ENCODE measurements around the gene PRLHR. TPM values are rescaled to one million over a fixed set of nuclear protein-coding genes. Genes with fewer than 3 reads are reported as not detected.

PRLHR gene
- total RNA-seq, 3 donors from 2014 or later (not counting 1 experiment from before 2014, with no cell fraction given): not detected

GRCh38 chr10:118567701-118568248 lies 27.7 kb downstream of the PRLHR start:
- H3K27me3 ChIP-seq (ENCODE audit: control insufficient read depth, insufficient read depth, low read length): no peaks in the 10 kb centered on the region
- ATAC-seq: no peak
- no peaks in the 10 kb centered on the region for H3K36me3 Mint-ChIP-seq
- H3K9me3 ChIP-seq (ENCODE audit: control insufficient read depth, insufficient read depth, low read length): no peaks in the 10 kb centered on the region
- no peaks in the 10 kb centered on the region for H3K4me1 ChIP-seq (ENCODE audit: control insufficient read depth, insufficient read depth, low read length)
- no peak overlapping the region for H3K27ac ChIP-seq (ENCODE audit: low read length)
- H3K27ac Mint-ChIP-seq: no peak overlapping the region
- no peak overlapping the region for H3K4me3 ChIP-seq (ENCODE audit: low read length)
- H3K4me1 Mint-ChIP-seq: no peaks in the 10 kb centered on the region
- no peaks in the 10 kb centered on the region for H3K9me3 Mint-ChIP-seq
- DNase-seq: no peak
- no peaks in the 10 kb centered on the region for H3K36me3 ChIP-seq (ENCODE audit: control insufficient read depth, insufficient read depth, low read length)
- intact Hi-C loops (cut with micrococcal nuclease): loop anchor here (1.0 to 5.0 kb wide), 4 partner anchors 154 to 461 kb away; partner anchors contain the start of gene NANOS1
- H3K4me3 Mint-ChIP-seq: no peak overlapping the region
- peaks cover 0 to 8% of the 10 kb centered on the region in 2 donors for H3K27me3 Mint-ChIP-seq (ENCODE audit: low read depth in 2 of 2)
- WGBS (ENCODE audit: insufficient coverage): 78% methylated on average over 11 of the region's 11 CpGs
- TF ChIP-seq CTCF (IDR thresholded peaks at IDR 0.05): no peak

GRCh38 chr10:118566911-118567310 lies 28.5 kb downstream of the PRLHR start:
- Histone ChIP-seq H3K9me3 (ENCODE audit: control insufficient read depth, insufficient read depth, low read length) (no peaks in the 10 kb centered on the region), H3K27me3 (ENCODE audit: control insufficient read depth, insufficient read depth, low read length) (no peaks in the 10 kb centered on the region), H3K4me1 (ENCODE audit: control insufficient read depth, insufficient read depth, low read length) (no peaks in the 10 kb centered on the region), H3K27ac (ENCODE audit: low read length) (no peak overlapping the region), H3K36me3 (ENCODE audit: control insufficient read depth, insufficient read depth, low read length) (no peaks in the 10 kb centered on the region), H3K4me3 (ENCODE audit: low read length) (no peak overlapping the region)
- Mint-ChIP-seq H3K4me3 (no peak overlapping the region), H3K36me3 (no peaks in the 10 kb centered on the region), H3K4me1 (no peaks in the 10 kb centered on the region), H3K9me3 (no peaks in the 10 kb centered on the region), H3K27me3 (ENCODE audit: low read depth in 2 of 2) (peaks cover under 1 to 10% of the 10 kb centered on the region in 2 donors), H3K27ac (no peak overlapping the region)
- WGBS (ENCODE audit: insufficient coverage): 86% methylated on average over 8 of the region's 8 CpGs
- DNase-seq: no peak
- TF ChIP-seq CTCF (IDR thresholded peaks at IDR 0.05): no peak
- no peak for ATAC-seq
- intact Hi-C loops (cut with micrococcal nuclease): loop anchor here (5.0 kb wide), 1 partner anchor 235 kb away; no protein-coding TSS in a partner anchor

- no peak overlapping the region for H3K4me3 Mint-ChIP-seq
- H3K27ac Mint-ChIP-seq: no peak overlapping the region
- TF ChIP-seq CTCF (IDR thresholded peaks at IDR 0.05): no peak
- no peaks in the 10 kb centered on the region for H3K36me3 Mint-ChIP-seq
- H3K4me3 ChIP-seq (ENCODE audit: low read length): no peak overlapping the region
- 83% methylated on average over 10 of the region's 12 CpGs for WGBS (ENCODE audit: insufficient coverage)
- no peak overlapping the region for H3K27ac ChIP-seq (ENCODE audit: low read length)
- no peaks in the 10 kb centered on the region for H3K4me1 ChIP-seq (ENCODE audit: control insufficient read depth, insufficient read depth, low read length)
- no peaks in the 10 kb centered on the region for H3K27me3 ChIP-seq (ENCODE audit: control insufficient read depth, insufficient read depth, low read length)
- intact Hi-C loops (cut with micrococcal nuclease): loop anchor here (5.0 kb wide), 1 partner anchor 237 kb away; no protein-coding TSS in a partner anchor
- ATAC-seq (no peak), DNase-seq (no peak)
- H3K9me3 Mint-ChIP-seq: no peaks in the 10 kb centered on the region
- H3K36me3 ChIP-seq (ENCODE audit: control insufficient read depth, insufficient read depth, low read length): no peaks in the 10 kb centered on the region
- H3K27me3 Mint-ChIP-seq (ENCODE audit: low read depth in 2 of 2): peaks cover 14 to 16% of the 10 kb centered on the region in 2 donors
- H3K9me3 ChIP-seq (ENCODE audit: control insufficient read depth, insufficient read depth, low read length): no peaks in the 10 kb centered on the region
- H3K4me1 Mint-ChIP-seq: no peaks in the 10 kb centered on the region
Measured at GRCh38 chr10:118565301-118566075, 30.0 kb downstream of the PRLHR start.
